Stimulated activated CD8-positive, alpha-beta memory T cell treated with anti-CD3 and anti-CD28 coated beads, Interleukin-2, amount 100 ng/mL, for 48 hours (primary cell): Measurements from ENCODE around the gene ALAS1.
"Not testable (repeated sequence)": the region's sequence is repeated elsewhere in the genome, so short reads cannot be mapped to it uniquely, and the experiment has no call there.

Experiments used
- DNase-seq, 2 donors: peaks; one replicate each; pipeline ENCODE4 v3.0.0-alpha.2; 2020; ENCODE audit warnings: low read depth in 2 of 2

Gene ALAS1

GRCh38 chr3:52176951-52177700, 20.8 kb upstream of the ALAS1 start:
- no peak for DNase-seq

GRCh38 chr3:52177701-52178042, 20.3 kb upstream of the ALAS1 start:
- DNase-seq: no peak

GRCh38 chr3:52178126-52178525, 19.8 kb upstream of the ALAS1 start:
- DNase-seq: not testable (repeated sequence)

GRCh38 chr3:52178537-52178936, 19.4 kb upstream of the ALAS1 start:
- no peak for DNase-seq

- no peak for DNase-seq
These were observed 16.4 kb upstream of the ALAS1 start for GRCh38 chr3:52181543-52181942.

- no peak for DNase-seq
These were observed 15.8 kb upstream of the ALAS1 start for GRCh38 chr3:52182196-52182595.

- DNase-seq: no peak
These were observed 15.3 kb upstream of the ALAS1 start for GRCh38 chr3:52182691-52183090.

- DNase-seq: no peak
These were observed 14.0 kb upstream of the ALAS1 start for GRCh38 chr3:52183786-52184445.

GRCh38 chr3:52184690-52185089, 13.3 kb upstream of the ALAS1 start:
- no peak for DNase-seq

- DNase-seq: no peak
These were observed 12.6 kb upstream of the ALAS1 start for GRCh38 chr3:52185311-52185710.

GRCh38 chr3:52185837-52186236, 12.1 kb upstream of the ALAS1 start:
- no peak for DNase-seq

GRCh38 chr3:52186729-52187128, 11.2 kb upstream of the ALAS1 start:
- no peak for DNase-seq

- DNase-seq: no peak
These were observed 9.4 kb upstream of the ALAS1 start for GRCh38 chr3:52188556-52188955.

- no peak for DNase-seq
These were observed 7.5 kb upstream of the ALAS1 start for GRCh38 chr3:52190294-52191074.

- no peak for DNase-seq
These were observed 6.3 kb upstream of the ALAS1 start for GRCh38 chr3:52191663-52192062.

- no peak for DNase-seq
These were observed 4.9 kb upstream of the ALAS1 start for GRCh38 chr3:52193065-52193464.

- DNase-seq: no peak
These were observed 3.3 kb upstream of the ALAS1 start for GRCh38 chr3:52194485-52195290.

GRCh38 chr3:52195291-52195597, 2.7 kb upstream of the ALAS1 start:
- DNase-seq: no peak

GRCh38 chr3:52195823-52196331, 2.1 kb upstream of the ALAS1 start:
- DNase-seq: no peak

- no peak for DNase-seq
These were observed 983 bp upstream of the ALAS1 start for GRCh38 chr3:52196977-52197376.

GRCh38 chr3:52197499-52197841, 490 bp upstream of the ALAS1 start:
- DNase-seq: no peak
